ENCODE results near the gene RAET1L. TPM values are rescaled to one million over a fixed set of nuclear protein-coding genes. Genes with fewer than 3 reads are reported as not detected.

Gene RAET1L
- total and polyA plus RNA-seq, 4 donors = not detected

GRCh38 chr6:150044621-150045145 lies 19.4 kb upstream of the RAET1L start:
- no peak for DNase-seq (ENCODE audit: low spot score)
- Histone ChIP-seq H3K27ac (ENCODE audit: low read depth in 1 of 2, low read length in 2 of 2) (no peak overlapping the region), H3K4me3 (ENCODE audit: low read depth in 1 of 3, low read length in 3 of 3) (no peak overlapping the region), H3K4me1 (ENCODE audit: control insufficient read depth in 4 of 4, insufficient read depth in 4 of 4, low read length in 3 of 4) (no peaks in the 10 kb centered on the region), H3K36me3 (ENCODE audit: control insufficient read depth in 4 of 4, insufficient read depth in 3 of 4, low read depth in 1 of 4, low read length in 3 of 4) (no peaks in the 10 kb centered on the region), H3K9me3 (ENCODE audit: control insufficient read depth in 4 of 4, low read length in 3 of 4) (no peaks in the 10 kb centered on the region), H3K27me3 (ENCODE audit: control insufficient read depth in 4 of 4, insufficient read depth in 4 of 4, low read length in 3 of 4) (peaks cover 0 to 4% (median 0%) of the 10 kb centered on the region in 4 donors), H3K9ac (ENCODE audit: low read depth in 1 of 2, low read length in 2 of 2) (no peak overlapping the region)
- 90% methylated on average over 10 of the region's 10 CpGs for WGBS
- no peak for TF ChIP-seq GABPA (IDR thresholded peaks at IDR 0.05 in 1 of 2, conservative IDR thresholded peaks at IDR 0.05 in 1 of 2)
- TF ChIP-seq JUND (IDR thresholded peaks at IDR 0.05) = no peak
- no peak for TF ChIP-seq ZBTB33 (IDR thresholded peaks at IDR 0.05)
- no peak for TF ChIP-seq TAF1 (conservative IDR thresholded peaks at IDR 0.05)
- no peak for TF ChIP-seq NR2F2 (IDR thresholded peaks at IDR 0.05)
- TF ChIP-seq SP1 (IDR thresholded peaks at IDR 0.05) = no peak

GRCh38 chr6:150043501-150044412 lies 18.4 kb upstream of the RAET1L start:
- H3K9me3 ChIP-seq (ENCODE audit: control insufficient read depth in 4 of 4, low read length in 3 of 4) = no peaks in the 10 kb centered on the region
- H3K4me3 ChIP-seq (ENCODE audit: low read depth in 1 of 3, low read length in 3 of 3) = no peak overlapping the region
- H3K27me3 ChIP-seq (ENCODE audit: control insufficient read depth in 4 of 4, insufficient read depth in 4 of 4, low read length in 3 of 4) = peaks cover 0 to 7% (median 1%) of the 10 kb centered on the region in 4 donors
- no peak overlapping the region for H3K9ac ChIP-seq (ENCODE audit: low read depth in 1 of 2, low read length in 2 of 2)
- DNase-seq (ENCODE audit: low spot score) = no peak
- WGBS = 85% methylated on average over 19 of the region's 19 CpGs
- no peaks in the 10 kb centered on the region for H3K4me1 ChIP-seq (ENCODE audit: control insufficient read depth in 4 of 4, insufficient read depth in 4 of 4, low read length in 3 of 4)
- TF ChIP-seq, protein P1, sequence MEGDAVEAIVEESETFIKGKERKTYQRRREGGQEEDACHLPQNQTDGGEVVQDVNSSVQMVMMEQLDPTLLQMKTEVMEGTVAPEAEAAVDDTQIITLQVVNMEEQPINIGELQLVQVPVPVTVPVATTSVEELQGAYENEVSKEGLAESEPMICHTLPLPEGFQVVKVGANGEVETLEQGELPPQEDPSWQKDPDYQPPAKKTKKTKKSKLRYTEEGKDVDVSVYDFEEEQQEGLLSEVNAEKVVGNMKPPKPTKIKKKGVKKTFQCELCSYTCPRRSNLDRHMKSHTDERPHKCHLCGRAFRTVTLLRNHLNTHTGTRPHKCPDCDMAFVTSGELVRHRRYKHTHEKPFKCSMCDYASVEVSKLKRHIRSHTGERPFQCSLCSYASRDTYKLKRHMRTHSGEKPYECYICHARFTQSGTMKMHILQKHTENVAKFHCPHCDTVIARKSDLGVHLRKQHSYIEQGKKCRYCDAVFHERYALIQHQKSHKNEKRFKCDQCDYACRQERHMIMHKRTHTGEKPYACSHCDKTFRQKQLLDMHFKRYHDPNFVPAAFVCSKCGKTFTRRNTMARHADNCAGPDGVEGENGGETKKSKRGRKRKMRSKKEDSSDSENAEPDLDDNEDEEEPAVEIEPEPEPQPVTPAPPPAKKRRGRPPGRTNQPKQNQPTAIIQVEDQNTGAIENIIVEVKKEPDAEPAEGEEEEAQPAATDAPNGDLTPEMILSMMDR (IDR thresholded peaks at IDR 0.05; ENCODE audit: low read depth, low read length, missing input control) = no peak
- TF ChIP-seq, protein P2, sequence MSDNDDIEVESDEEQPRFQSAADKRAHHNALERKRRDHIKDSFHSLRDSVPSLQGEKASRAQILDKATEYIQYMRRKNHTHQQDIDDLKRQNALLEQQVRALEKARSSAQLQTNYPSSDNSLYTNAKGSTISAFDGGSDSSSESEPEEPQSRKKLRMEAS (IDR thresholded peaks at IDR 0.05) = no peak
- TF ChIP-seq, protein P3, sequence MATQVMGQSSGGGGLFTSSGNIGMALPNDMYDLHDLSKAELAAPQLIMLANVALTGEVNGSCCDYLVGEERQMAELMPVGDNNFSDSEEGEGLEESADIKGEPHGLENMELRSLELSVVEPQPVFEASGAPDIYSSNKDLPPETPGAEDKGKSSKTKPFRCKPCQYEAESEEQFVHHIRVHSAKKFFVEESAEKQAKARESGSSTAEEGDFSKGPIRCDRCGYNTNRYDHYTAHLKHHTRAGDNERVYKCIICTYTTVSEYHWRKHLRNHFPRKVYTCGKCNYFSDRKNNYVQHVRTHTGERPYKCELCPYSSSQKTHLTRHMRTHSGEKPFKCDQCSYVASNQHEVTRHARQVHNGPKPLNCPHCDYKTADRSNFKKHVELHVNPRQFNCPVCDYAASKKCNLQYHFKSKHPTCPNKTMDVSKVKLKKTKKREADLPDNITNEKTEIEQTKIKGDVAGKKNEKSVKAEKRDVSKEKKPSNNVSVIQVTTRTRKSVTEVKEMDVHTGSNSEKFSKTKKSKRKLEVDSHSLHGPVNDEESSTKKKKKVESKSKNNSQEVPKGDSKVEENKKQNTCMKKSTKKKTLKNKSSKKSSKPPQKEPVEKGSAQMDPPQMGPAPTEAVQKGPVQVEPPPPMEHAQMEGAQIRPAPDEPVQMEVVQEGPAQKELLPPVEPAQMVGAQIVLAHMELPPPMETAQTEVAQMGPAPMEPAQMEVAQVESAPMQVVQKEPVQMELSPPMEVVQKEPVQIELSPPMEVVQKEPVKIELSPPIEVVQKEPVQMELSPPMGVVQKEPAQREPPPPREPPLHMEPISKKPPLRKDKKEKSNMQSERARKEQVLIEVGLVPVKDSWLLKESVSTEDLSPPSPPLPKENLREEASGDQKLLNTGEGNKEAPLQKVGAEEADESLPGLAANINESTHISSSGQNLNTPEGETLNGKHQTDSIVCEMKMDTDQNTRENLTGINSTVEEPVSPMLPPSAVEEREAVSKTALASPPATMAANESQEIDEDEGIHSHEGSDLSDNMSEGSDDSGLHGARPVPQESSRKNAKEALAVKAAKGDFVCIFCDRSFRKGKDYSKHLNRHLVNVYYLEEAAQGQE (IDR thresholded peaks at IDR 0.05) = no peak
- TF ChIP-seq YY1 (IDR thresholded peaks at IDR 0.05) = no peak
- TF ChIP-seq HNF4A (conservative IDR thresholded peaks at IDR 0.05) = no peak
- no peak for TF ChIP-seq FOXA2 (IDR thresholded peaks at IDR 0.05)
- no peak for TF ChIP-seq JUND (IDR thresholded peaks at IDR 0.05)
- TF ChIP-seq, protein P4, sequence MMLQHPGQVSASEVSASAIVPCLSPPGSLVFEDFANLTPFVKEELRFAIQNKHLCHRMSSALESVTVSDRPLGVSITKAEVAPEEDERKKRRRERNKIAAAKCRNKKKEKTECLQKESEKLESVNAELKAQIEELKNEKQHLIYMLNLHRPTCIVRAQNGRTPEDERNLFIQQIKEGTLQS (IDR thresholded peaks at IDR 0.05) = no peak
- TF ChIP-seq RXRA (IDR thresholded peaks at IDR 0.05) = no peak
- no peak for TF ChIP-seq RAD21 (IDR thresholded peaks at IDR 0.05)
- no peak for TF ChIP-seq TAF1 (conservative IDR thresholded peaks at IDR 0.05)
- TF ChIP-seq SP1 (IDR thresholded peaks at IDR 0.05) = no peak
- no peak for TF ChIP-seq FOXA1 (IDR thresholded peaks at IDR 0.05)
- TF ChIP-seq ZBTB33 (IDR thresholded peaks at IDR 0.05) = no peak
- H3K36me3 ChIP-seq (ENCODE audit: control insufficient read depth in 4 of 4, insufficient read depth in 3 of 4, low read depth in 1 of 4, low read length in 3 of 4) = no peaks in the 10 kb centered on the region
- H3K27ac ChIP-seq (ENCODE audit: low read depth in 1 of 2, low read length in 2 of 2) = no peak overlapping the region
